Memory B cell (primary cell): ENCODE measurements around the gene ASAP3.

Experiments
- ATAC-seq: fragments of 150-1000 bp; cut with Tn5 transposase; 2 replicates; pipeline ENCODE4 v1.10.0; 2021; ENCODE audit warnings: low read depth, mild to moderate bottlenecking, moderate library complexity
- DNase-seq, 2 donors: peaks; one replicate each; pipeline ENCODE4 v3.0.0; 2022; ENCODE audit warnings: low spot score in 2 of 2
- H3K27ac Mint-ChIP-seq: one replicate; pipeline ENCODE4 v1.8.0; 2022; ENCODE audit warnings: mild to moderate bottlenecking, moderate library complexity, mixed read lengths
- H3K27me3 Mint-ChIP-seq: one replicate; pipeline ENCODE4 v1.8.0; 2022; ENCODE audit warnings: mixed read lengths
- H3K36me3 Mint-ChIP-seq: one replicate; pipeline ENCODE4 v1.8.0; 2022; ENCODE audit warnings: mild to moderate bottlenecking, mixed read lengths
- H3K4me1 Mint-ChIP-seq: one replicate; pipeline ENCODE4 v1.8.0; 2022; ENCODE audit warnings: mixed read lengths
- H3K4me3 Mint-ChIP-seq: one replicate; pipeline ENCODE4 v1.8.0; 2022; ENCODE audit warnings: mild to moderate bottlenecking, moderate library complexity, mixed read lengths
- H3K9me3 Mint-ChIP-seq: one replicate; pipeline ENCODE4 v1.8.0; 2022; ENCODE audit warnings: mixed read lengths

Gene ASAP3

GRCh38 chr1:23422941-23423340 lies 61.0 kb downstream of the ASAP3 start:
- H3K27me3 Mint-ChIP-seq = peaks cover 24% of the 10 kb centered on the region
- no peak overlapping the region for H3K27ac Mint-ChIP-seq

GRCh38 chr1:23422241-23422877 lies 61.6 kb downstream of the ASAP3 start:
- H3K9me3 Mint-ChIP-seq = no peaks in the 10 kb centered on the region
- peaks cover 24% of the 10 kb centered on the region for H3K27me3 Mint-ChIP-seq
- no peak overlapping the region for H3K4me3 Mint-ChIP-seq
- ATAC-seq (no peak), DNase-seq (no peak)
- H3K27ac Mint-ChIP-seq = no peak overlapping the region
- peaks cover 17% of the 10 kb centered on the region for H3K4me1 Mint-ChIP-seq
- no peaks in the 10 kb centered on the region for H3K36me3 Mint-ChIP-seq

More at GRCh38 chr1:23422941-23423340, 61.0 kb downstream of the ASAP3 start:
- no peaks in the 10 kb centered on the region for H3K9me3 Mint-ChIP-seq
- H3K4me3 Mint-ChIP-seq = no peak overlapping the region
- DNase-seq = no peak
- ATAC-seq = no peak
- H3K36me3 Mint-ChIP-seq = no peaks in the 10 kb centered on the region
- peaks cover 17% of the 10 kb centered on the region for H3K4me1 Mint-ChIP-seq

GRCh38 chr1:23421753-23422240 lies 62.2 kb downstream of the ASAP3 start:
- H3K9me3 Mint-ChIP-seq = no peaks in the 10 kb centered on the region
- no peak for DNase-seq
- H3K27me3 Mint-ChIP-seq = peaks cover 24% of the 10 kb centered on the region
- H3K36me3 Mint-ChIP-seq = no peaks in the 10 kb centered on the region
- no peak for ATAC-seq
- no peak overlapping the region for H3K27ac Mint-ChIP-seq
- peaks cover 17% of the 10 kb centered on the region for H3K4me1 Mint-ChIP-seq
- H3K4me3 Mint-ChIP-seq = no peak overlapping the region

- H3K27me3 Mint-ChIP-seq = peaks cover 20% of the 10 kb centered on the region
- H3K27ac Mint-ChIP-seq = no peak overlapping the region
- H3K4me3 Mint-ChIP-seq = no peak overlapping the region
- no peaks in the 10 kb centered on the region for H3K9me3 Mint-ChIP-seq
- DNase-seq (no peak), ATAC-seq (no peak)
- peaks cover 17% of the 10 kb centered on the region for H3K4me1 Mint-ChIP-seq
- no peaks in the 10 kb centered on the region for H3K36me3 Mint-ChIP-seq
Observed at GRCh38 chr1:23421343-23421742, 62.6 kb downstream of the ASAP3 start.

GRCh38 chr1:23420778-23421177 lies 63.2 kb downstream of the ASAP3 start:
- peaks cover 14% of the 10 kb centered on the region for H3K27me3 Mint-ChIP-seq
- ATAC-seq (no peak), DNase-seq (no peak)
- H3K9me3 Mint-ChIP-seq = no peaks in the 10 kb centered on the region
- peaks cover 17% of the 10 kb centered on the region for H3K4me1 Mint-ChIP-seq
- no peaks in the 10 kb centered on the region for H3K36me3 Mint-ChIP-seq
- no peak overlapping the region for H3K27ac Mint-ChIP-seq
- no peak overlapping the region for H3K4me3 Mint-ChIP-seq

GRCh38 chr1:23419180-23419579 lies 64.8 kb downstream of the ASAP3 start:
- Mint-ChIP-seq H3K27ac (no peak overlapping the region), H3K36me3 (no peaks in the 10 kb centered on the region), H3K4me3 (no peak overlapping the region), H3K27me3 (peaks cover 12% of the 10 kb centered on the region), H3K9me3 (no peaks in the 10 kb centered on the region), H3K4me1 (peaks cover 12% of the 10 kb centered on the region)
- ATAC-seq = no peak
- no peak for DNase-seq

- no peak overlapping the region for H3K27ac Mint-ChIP-seq
- peaks cover 2% of the 10 kb centered on the region for H3K27me3 Mint-ChIP-seq
- peaks cover 5% of the 10 kb centered on the region for H3K4me1 Mint-ChIP-seq
- no peak overlapping the region for H3K4me3 Mint-ChIP-seq
- DNase-seq (no peak), ATAC-seq (no peak)
- no peaks in the 10 kb centered on the region for H3K9me3 Mint-ChIP-seq
- no peaks in the 10 kb centered on the region for H3K36me3 Mint-ChIP-seq
Observed at GRCh38 chr1:23417570-23417969, 66.4 kb downstream of the ASAP3 start.

- no peak overlapping the region for H3K27ac Mint-ChIP-seq
Observed at GRCh38 chr1:23416964-23417363, 67.0 kb downstream of the ASAP3 start.

GRCh38 chr1:23408797-23409290 lies 75.1 kb downstream of the ASAP3 start:
- no peak overlapping the region for H3K4me3 Mint-ChIP-seq
- no peak overlapping the region for H3K27ac Mint-ChIP-seq
- H3K27me3 Mint-ChIP-seq = peaks cover 2% of the 10 kb centered on the region
- H3K9me3 Mint-ChIP-seq = no peaks in the 10 kb centered on the region
- no peaks in the 10 kb centered on the region for H3K36me3 Mint-ChIP-seq
- H3K4me1 Mint-ChIP-seq = peaks cover 4% of the 10 kb centered on the region
- ATAC-seq = no peak
- no peak for DNase-seq

More at GRCh38 chr1:23416964-23417363, 67.0 kb downstream of the ASAP3 start:
- DNase-seq (no peak), ATAC-seq (no peak)
- Mint-ChIP-seq H3K4me3 (no peak overlapping the region), H3K36me3 (no peaks in the 10 kb centered on the region), H3K27me3 (peaks cover under 1% of the 10 kb centered on the region), H3K9me3 (no peaks in the 10 kb centered on the region), H3K4me1 (no peaks in the 10 kb centered on the region)

- peaks cover 6% of the 10 kb centered on the region for H3K4me1 Mint-ChIP-seq
- H3K9me3 Mint-ChIP-seq = no peaks in the 10 kb centered on the region
- H3K36me3 Mint-ChIP-seq = no peaks in the 10 kb centered on the region
- H3K27me3 Mint-ChIP-seq = peaks cover 2% of the 10 kb centered on the region
- no peak overlapping the region for H3K4me3 Mint-ChIP-seq
- ATAC-seq (no peak), DNase-seq (no peak)
- no peak overlapping the region for H3K27ac Mint-ChIP-seq
Observed at GRCh38 chr1:23407016-23407630, 76.9 kb downstream of the ASAP3 start.

- DNase-seq (no peak), ATAC-seq (no peak)
- Mint-ChIP-seq H3K4me3 (no peak overlapping the region), H3K9me3 (no peaks in the 10 kb centered on the region), H3K27me3 (peaks cover 2% of the 10 kb centered on the region), H3K4me1 (peaks cover 6% of the 10 kb centered on the region), H3K27ac (no peak overlapping the region), H3K36me3 (no peaks in the 10 kb centered on the region)
Observed at GRCh38 chr1:23405946-23406345, 78.0 kb downstream of the ASAP3 start.

GRCh38 chr1:23403735-23404486 lies 80.1 kb downstream of the ASAP3 start:
- Mint-ChIP-seq H3K9me3 (no peaks in the 10 kb centered on the region), H3K27ac (no peak overlapping the region), H3K36me3 (no peaks in the 10 kb centered on the region), H3K4me1 (peaks cover 6% of the 10 kb centered on the region), H3K27me3 (no peaks in the 10 kb centered on the region), H3K4me3 (no peak overlapping the region)
- peak; percentile 87 for ATAC-seq
- peak; percentile 77 to 87 for DNase-seq

GRCh38 chr1:23403355-23403734 lies 80.6 kb downstream of the ASAP3 start:
- Mint-ChIP-seq H3K36me3 (no peaks in the 10 kb centered on the region), H3K9me3 (no peaks in the 10 kb centered on the region), H3K27ac (no peak overlapping the region), H3K4me1 (peaks cover 6% of the 10 kb centered on the region), H3K27me3 (no peaks in the 10 kb centered on the region), H3K4me3 (no peak overlapping the region)
- ATAC-seq (no peak), DNase-seq (no peak)

- H3K9me3 Mint-ChIP-seq = no peaks in the 10 kb centered on the region
- no peak for ATAC-seq
- H3K27ac Mint-ChIP-seq = no peak overlapping the region
- H3K4me1 Mint-ChIP-seq = peaks cover 6% of the 10 kb centered on the region
- peaks cover under 1% of the 10 kb centered on the region for H3K27me3 Mint-ChIP-seq
- H3K4me3 Mint-ChIP-seq = no peak overlapping the region
- DNase-seq = no peak
- H3K36me3 Mint-ChIP-seq = no peaks in the 10 kb centered on the region
Observed at GRCh38 chr1:23403038-23403336, 81.0 kb downstream of the ASAP3 start.
